ENCODE results near the gene CCN5.

Gene CCN5

DNA sequence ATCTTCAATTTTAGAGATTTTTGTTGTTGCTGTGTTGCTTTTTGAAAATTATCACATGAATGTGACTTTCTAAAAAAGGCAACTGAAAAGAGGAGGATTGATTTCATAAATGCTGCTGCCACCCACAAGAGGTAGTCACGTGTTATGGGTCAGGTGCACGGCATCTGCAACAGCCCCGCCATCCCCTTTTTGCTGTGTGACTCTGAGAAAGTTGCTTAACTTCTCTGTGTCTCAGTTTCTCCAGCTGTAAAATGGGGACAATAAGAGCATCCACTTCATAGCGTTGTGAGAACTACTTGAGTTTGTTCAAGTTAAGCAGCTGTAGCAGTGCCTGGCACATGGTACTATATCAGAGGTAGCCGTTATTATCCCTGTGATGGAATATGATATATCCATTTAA lies 10.7 kb downstream of the CCN5 start:
- no peaks in the 10 kb centered on the region for H3K4me1 ChIP-seq (ENCODE audit: control insufficient read depth in 1 of 2, insufficient read depth in 1 of 2, low read depth in 1 of 2, low read length in 1 of 2)
- no peaks in the 10 kb centered on the region for H3K36me3 ChIP-seq
- H3K9me3 ChIP-seq = no peaks in the 10 kb centered on the region
- H3K27me3 ChIP-seq = no peaks in the 10 kb centered on the region
- no peak overlapping the region for H3K4me3 ChIP-seq (ENCODE audit: low read depth in 1 of 2, low read length in 1 of 2)
- no peak overlapping the region for H3K27ac ChIP-seq
- TF ChIP-seq CTCF (IDR thresholded peaks at IDR 0.05) = no peak

DNA sequence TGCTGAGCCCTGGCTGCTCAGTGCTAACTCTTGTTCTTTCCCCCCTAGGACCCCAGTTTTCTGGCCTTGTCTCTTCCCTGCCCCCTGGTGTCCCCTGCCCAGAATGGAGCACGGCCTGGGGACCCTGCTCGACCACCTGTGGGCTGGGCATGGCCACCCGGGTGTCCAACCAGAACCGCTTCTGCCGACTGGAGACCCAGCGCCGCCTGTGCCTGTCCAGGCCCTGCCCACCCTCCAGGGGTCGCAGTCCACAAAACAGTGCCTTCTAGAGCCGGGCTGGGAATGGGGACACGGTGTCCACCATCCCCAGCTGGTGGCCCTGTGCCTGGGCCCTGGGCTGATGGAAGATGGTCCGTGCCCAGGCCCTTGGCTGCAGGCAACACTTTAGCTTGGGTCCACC lies 11.9 kb downstream of the CCN5 start:
- H3K36me3 ChIP-seq = no peaks in the 10 kb centered on the region
- no peaks in the 10 kb centered on the region for H3K27me3 ChIP-seq
- TF ChIP-seq CTCF (IDR thresholded peaks at IDR 0.05) = no peak
- H3K9me3 ChIP-seq = no peaks in the 10 kb centered on the region
- H3K27ac ChIP-seq = no peak overlapping the region
- no peak overlapping the region for H3K4me3 ChIP-seq (ENCODE audit: low read depth in 1 of 2, low read length in 1 of 2)
- H3K4me1 ChIP-seq (ENCODE audit: control insufficient read depth in 1 of 2, insufficient read depth in 1 of 2, low read depth in 1 of 2, low read length in 1 of 2) = no peaks in the 10 kb centered on the region

GRCh38 chr20:44727651-44728050 lies 12.5 kb downstream of the CCN5 start:
- TF ChIP-seq CTCF (IDR thresholded peaks at IDR 0.05) = no peak
- Histone ChIP-seq H3K4me3 (ENCODE audit: low read depth in 1 of 2, low read length in 1 of 2) (no peak overlapping the region), H3K27me3 (no peaks in the 10 kb centered on the region), H3K27ac (no peak overlapping the region), H3K9me3 (no peaks in the 10 kb centered on the region), H3K36me3 (no peaks in the 10 kb centered on the region), H3K4me1 (ENCODE audit: control insufficient read depth in 1 of 2, insufficient read depth in 1 of 2, low read depth in 1 of 2, low read length in 1 of 2) (no peaks in the 10 kb centered on the region)

DNA sequence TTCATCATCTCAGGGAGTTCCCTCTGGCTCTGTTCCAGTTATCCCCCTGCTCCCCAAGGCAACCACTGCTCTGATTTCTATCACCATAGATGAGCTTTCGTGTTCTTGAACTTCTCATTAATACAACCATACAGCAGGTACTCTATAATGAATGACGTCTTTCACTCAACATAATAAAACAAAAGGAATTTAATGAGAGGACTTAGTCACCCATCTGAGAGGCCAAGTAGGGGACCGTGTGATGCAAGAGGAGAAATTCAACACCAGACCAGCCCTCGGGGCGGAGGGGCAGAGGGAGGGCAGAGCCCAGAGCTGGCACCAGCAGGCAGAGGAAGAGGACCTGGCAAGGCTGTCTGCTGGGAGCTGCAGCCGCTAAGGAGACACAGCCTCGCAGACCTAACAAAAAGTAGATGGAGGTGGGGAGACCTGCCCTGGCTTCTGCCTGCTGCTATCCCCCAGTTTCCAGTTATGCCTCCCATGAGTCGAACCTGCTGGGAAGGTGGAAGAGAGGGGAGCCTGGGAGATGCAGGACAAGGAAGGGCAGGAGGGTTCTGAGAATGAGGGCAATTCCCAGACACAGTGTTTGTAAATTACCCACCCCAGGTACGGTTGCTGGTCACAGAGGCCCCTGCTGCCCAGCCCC lies 13.8 kb downstream of the CCN5 start:
- no peak overlapping the region for H3K27ac ChIP-seq

GRCh38 chr20:44730441-44730840 lies 15.3 kb downstream of the CCN5 start:
- no peaks in the 10 kb centered on the region for H3K27me3 ChIP-seq
- no peak for TF ChIP-seq CTCF (IDR thresholded peaks at IDR 0.05)
- no peaks in the 10 kb centered on the region for H3K9me3 ChIP-seq
- no peaks in the 10 kb centered on the region for H3K4me1 ChIP-seq (ENCODE audit: control insufficient read depth in 1 of 2, insufficient read depth in 1 of 2, low read depth in 1 of 2, low read length in 1 of 2)
- no peaks in the 10 kb centered on the region for H3K36me3 ChIP-seq
- no peak overlapping the region for H3K27ac ChIP-seq
- H3K4me3 ChIP-seq (ENCODE audit: low read depth in 1 of 2, low read length in 1 of 2) = no peak overlapping the region

More for the DNA sequence above, 13.8 kb downstream of the CCN5 start:
- no peak overlapping the region for H3K4me3 ChIP-seq (ENCODE audit: low read depth in 1 of 2, low read length in 1 of 2)
- H3K4me1 ChIP-seq (ENCODE audit: control insufficient read depth in 1 of 2, insufficient read depth in 1 of 2, low read depth in 1 of 2, low read length in 1 of 2) = no peaks in the 10 kb centered on the region
- H3K36me3 ChIP-seq = no peaks in the 10 kb centered on the region
- TF ChIP-seq CTCF (IDR thresholded peaks at IDR 0.05) = no peak
- no peaks in the 10 kb centered on the region for H3K27me3 ChIP-seq
- H3K9me3 ChIP-seq = no peaks in the 10 kb centered on the region

All from neutrophil (primary cell).